HG03066 (cell line): ENCODE measurements around the gene MINAR2.

Experiments
- ATAC-seq: cut with Tn5 transposase; IDR thresholded peaks from one replicate; pipeline ENCODE4 v1.9.1; 2021; ENCODE audit warnings: low read depth; ENCODE audit not compliant: unreplicated experiment

Gene MINAR2

GRCh38 chr5:129747572-129748407 is at the start of gene MINAR2:
TSS of gene MINAR2 (plus strand) at chr5:129748094. CDS start at chr5:129748191, 97 bp downstream.
- no peak for ATAC-seq

GRCh38 chr5:129698661-129699060 is 49.2 kb upstream of the MINAR2 start:
- no peak for ATAC-seq

GRCh38 chr5:129716235-129716634 is 31.7 kb upstream of the MINAR2 start:
- no peak for ATAC-seq

- no peak for ATAC-seq
Measured at GRCh38 chr5:129716651-129717050, 31.2 kb upstream of the MINAR2 start.

DNA sequence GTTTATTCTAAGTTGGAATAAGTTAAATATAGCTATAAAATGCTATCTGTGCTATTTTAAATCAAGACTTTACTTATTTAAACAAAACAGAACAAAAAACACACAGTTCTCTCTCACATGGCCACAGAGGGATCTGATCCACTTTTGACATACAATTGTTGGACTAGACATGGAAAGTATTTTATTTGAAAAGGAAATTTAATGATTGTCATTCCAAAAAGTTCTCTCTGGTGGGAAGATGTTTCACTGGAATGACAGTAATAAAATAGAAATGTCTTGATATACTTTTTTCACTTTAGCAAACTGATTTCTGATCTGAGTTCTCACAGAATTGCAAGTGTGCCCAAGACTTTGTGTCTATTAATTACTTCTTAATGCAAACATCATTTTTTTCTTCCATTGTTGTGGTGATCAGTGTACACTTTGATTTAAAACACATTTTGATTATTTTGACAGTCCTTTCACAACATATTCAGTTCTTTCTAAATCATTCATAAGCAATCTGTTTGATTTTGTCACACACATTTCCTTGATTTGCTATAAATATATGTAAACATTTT is 30.1 kb upstream of the MINAR2 start:
- ATAC-seq, result no peak

DNA sequence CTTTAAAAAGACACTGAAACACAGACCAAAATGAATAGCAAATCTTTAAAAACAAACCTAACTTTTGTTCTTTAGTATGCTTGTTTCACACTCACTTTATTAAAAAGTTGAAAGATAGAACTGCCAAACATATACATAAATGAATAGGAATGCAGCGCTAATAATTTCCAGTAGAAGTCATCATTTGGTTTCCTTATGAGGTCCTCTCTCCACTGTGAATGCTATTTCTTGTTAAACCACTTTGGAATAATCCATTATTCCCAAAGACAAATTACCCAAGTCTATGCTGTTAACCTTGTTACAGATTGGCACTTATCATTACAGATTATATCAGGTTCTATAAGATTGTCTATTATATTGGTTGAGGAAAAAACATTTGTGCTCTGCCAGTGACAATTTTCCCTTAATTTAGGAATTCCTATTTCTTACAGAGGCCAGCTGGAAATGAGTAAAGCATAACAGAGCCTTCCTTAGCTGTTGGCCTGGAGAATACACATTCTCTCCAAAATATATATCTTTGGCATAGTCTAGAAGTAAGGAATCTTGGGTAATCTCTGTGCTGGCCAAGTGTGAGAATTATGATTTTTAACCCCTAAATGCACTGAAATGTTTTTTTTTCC is 29.3 kb upstream of the MINAR2 start:
- ATAC-seq, result no peak

- no peak for ATAC-seq
Measured at GRCh38 chr5:129724222-129724621, 23.7 kb upstream of the MINAR2 start.

- ATAC-seq, result no peak
Measured at GRCh38 chr5:129724647-129725046, 23.2 kb upstream of the MINAR2 start.

- no peak for ATAC-seq
Measured at GRCh38 chr5:129739773-129740172, 8.1 kb upstream of the MINAR2 start.

GRCh38 chr5:129743541-129744187 is 4.2 kb upstream of the MINAR2 start:
- ATAC-seq, result no peak

GRCh38 chr5:129745997-129746396 is 1.9 kb upstream of the MINAR2 start:
- ATAC-seq, result no peak

DNA sequence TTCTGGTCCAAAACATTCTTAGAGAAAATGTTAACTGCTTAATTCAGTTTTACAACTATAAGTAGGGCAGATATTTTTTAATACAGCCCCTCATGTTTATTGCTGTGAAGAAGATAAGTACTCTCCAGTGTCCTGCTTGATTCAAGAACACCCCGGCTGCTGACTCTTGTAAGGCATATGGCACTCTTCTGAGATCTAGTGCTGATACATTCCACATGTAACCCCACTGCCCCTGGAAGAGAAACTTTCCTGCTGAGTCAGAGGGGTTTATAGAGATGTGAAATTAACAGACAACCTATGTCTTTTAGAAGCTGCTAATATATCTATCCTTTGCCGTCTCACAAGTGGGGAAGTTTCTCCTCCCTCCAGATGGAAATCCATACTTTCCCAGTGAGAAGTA is 1.0 kb upstream of the MINAR2 start:
- ATAC-seq, result no peak

- ATAC-seq, result no peak
Measured at GRCh38 chr5:129748913-129749880, 1.3 kb downstream of the MINAR2 start.

DNA sequence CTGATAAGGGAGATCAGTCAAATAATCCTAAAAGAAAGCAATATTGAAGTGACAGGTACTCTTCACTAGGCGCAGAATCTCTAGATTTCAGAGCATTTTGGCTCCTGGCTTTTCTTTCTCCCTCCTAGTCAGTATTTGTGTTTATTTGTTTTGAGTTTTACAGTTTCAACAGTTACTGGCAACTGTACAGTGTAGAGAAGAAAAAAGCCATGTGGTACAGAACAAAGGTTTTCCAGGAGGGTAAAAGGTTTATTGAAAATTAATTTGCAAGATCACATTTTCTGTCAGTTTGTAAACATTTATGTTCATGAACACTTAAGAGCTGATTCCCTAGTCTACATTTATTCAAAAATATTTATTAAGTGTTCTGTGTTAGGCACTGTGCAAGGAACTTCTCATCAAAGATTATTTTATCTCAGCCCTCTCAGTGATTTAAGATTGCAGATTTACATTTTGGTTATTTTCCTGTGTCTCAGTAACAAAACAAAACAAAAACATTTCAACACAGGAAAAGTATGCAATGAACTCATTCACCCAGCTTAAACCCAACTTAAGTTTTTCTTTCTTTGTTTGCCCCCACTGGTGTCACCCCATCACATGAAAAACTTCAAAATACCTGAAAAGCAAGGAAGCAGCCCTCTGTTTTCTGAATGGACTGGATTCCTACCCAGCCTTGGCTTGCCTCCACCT is 12.9 kb downstream of the MINAR2 start:
- no peak for ATAC-seq

DNA sequence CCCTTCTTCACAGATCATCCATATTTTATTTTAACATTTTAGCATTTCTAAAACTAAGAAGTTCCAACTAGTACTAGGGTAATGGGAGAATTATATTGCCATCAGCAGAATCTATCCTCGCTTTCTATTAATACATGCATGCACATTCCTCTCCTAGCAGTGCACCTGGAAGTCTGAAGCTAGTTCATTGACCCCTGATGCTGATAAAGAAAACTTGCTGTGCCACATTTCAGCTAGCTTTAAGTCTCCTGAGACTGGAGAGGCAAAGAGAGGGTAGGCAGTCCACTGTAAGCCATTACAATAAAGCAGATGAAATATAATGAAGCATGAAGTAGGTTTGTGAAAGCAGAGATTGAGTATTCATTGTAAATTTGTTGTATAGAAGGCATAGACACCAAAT is 15.8 kb downstream of the MINAR2 start:
- ATAC-seq, result no peak

- no peak for ATAC-seq
Measured at GRCh38 chr5:129766798-129767197, 18.9 kb downstream of the MINAR2 start.

DNA sequence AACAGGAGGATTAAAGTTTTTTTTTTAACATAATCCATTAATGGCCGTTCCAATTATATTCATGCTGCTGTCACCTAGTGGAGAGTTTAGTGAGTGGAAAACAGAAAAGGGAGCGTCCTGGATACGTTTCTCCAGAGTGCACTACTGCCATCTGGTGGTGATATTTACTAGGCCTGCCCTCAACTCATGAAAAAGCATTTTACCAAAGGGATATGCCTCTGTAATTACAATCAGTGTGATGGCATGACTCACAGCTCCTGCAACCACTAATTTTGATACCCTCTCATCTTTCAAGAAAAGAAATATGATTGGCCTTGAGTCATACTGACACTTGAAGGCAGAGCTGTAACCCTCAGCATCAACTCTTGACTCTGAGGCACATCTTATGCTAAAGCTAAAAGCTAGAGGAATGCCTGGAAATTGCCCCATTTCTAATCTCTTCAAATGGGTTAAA is 20.1 kb downstream of the MINAR2 start:
- peak; percentile 88 for ATAC-seq

- no peak for ATAC-seq
Measured at GRCh38 chr5:129768735-129769134, 20.8 kb downstream of the MINAR2 start.

DNA sequence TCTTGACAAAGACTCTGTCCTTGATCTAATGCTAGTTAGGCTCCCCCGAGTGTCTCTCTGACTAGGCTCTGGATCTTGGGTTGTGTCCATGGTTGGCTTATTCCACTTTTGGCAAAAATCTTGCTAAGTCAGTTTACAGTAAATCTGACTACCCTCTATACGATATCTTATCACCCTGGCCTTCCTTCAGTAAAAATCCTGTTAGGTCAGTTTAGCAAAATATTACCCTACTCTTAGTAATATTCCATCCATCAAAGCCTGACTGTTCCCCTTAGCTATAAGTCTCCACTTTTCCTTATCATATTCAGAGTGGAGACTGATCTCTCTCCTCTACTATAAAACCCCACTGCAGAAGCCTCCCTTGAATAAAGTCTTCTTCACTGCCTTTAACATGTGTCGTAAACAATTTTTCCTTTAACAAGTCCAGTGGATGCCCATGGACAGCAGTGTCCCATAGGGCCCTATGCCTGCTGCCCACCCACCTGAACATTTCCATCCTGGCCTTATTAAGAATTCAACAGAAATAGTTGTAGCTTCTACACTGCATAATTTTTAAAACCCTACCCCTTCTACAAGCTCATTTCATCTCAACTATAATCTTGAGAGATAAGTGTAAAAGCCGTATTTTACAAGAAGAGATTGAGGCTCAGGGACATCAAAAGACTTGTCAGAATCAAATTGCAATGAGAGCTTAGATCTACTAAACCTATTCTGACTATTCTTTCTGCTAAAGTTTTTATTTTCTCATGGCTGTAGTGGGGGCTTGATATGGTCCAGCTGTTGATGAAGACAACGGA is 22.3 kb downstream of the MINAR2 start:
- no peak for ATAC-seq
